Measurements from ENCODE around the gene SLC25A38.

GRCh38 chr3:39386318-39386717 is 3.1 kb downstream of the SLC25A38 start:
- no peak for TF ChIP-seq EZH2phosphoT487 (IDR thresholded peaks at IDR 0.05; ENCODE audit: borderline replicate concordance, low read length)
- no peak for TF ChIP-seq CTCF (IDR thresholded peaks at IDR 0.05; ENCODE audit: low read depth, low read length, poor library complexity, severe bottlenecking)
